Measurements from ENCODE around the gene ZNF324B.
A peak's percentile ranks its signal among the peaks of the same experiment; 100 is the strongest.

ZNF324B gene

GRCh38 chr19:58499021-58499927 lies 47.9 kb downstream of the ZNF324B start (continued):
- TF ChIP-seq PRDM10 (tag by site-specific recombination; IDR thresholded peaks at IDR 0.05) (peak; percentile 41; the same call in 1 of the 2 replicates), ZNF350 (tag by site-specific recombination; IDR thresholded peaks at IDR 0.05) (no peak), ZNF449 (tag by site-specific recombination; IDR thresholded peaks at IDR 0.05) (0 out of 2 replicates have a peak, but pooled peaks have one; percentile 17), IKZF3 (tag by site-specific recombination; IDR thresholded peaks at IDR 0.05) (0 out of 2 replicates have a peak, but pooled peaks have one; percentile 57), ZNF837 (tag by site-specific recombination; IDR thresholded peaks at IDR 0.05) (no peak), KLF16 (tag by site-specific recombination; IDR thresholded peaks at IDR 0.05) (peak; percentile 92), ZFP37 (tag by site-specific recombination; IDR thresholded peaks at IDR 0.05) (peak; percentile 66; the same call in 1 of the 2 replicates), ZNF394 (tag by site-specific recombination; IDR thresholded peaks at IDR 0.05; ENCODE audit: borderline replicate concordance) (no peak), ZNF473 (tag by site-specific recombination; IDR thresholded peaks at IDR 0.05) (no peak), ZNF670 (tag by site-specific recombination; IDR thresholded peaks at IDR 0.05; ENCODE audit: low read depth) (no peak), ZNF37A (tag by site-specific recombination; IDR thresholded peaks at IDR 0.05) (no peak), ZNF157 (tag by site-specific recombination; IDR thresholded peaks at IDR 0.05) (no peak), ZNF184 (tag by site-specific recombination; IDR thresholded peaks at IDR 0.05) (no peak), ZBTB21 (tag by site-specific recombination; IDR thresholded peaks at IDR 0.05) (no peak), ZNF266 (tag by site-specific recombination; IDR thresholded peaks at IDR 0.05; ENCODE audit: low read depth) (no peak), BCL11A (tag by site-specific recombination; IDR thresholded peaks at IDR 0.05; ENCODE audit: low read depth) (no peak), SP2 (tag by site-specific recombination; IDR thresholded peaks at IDR 0.05) (peak; percentile 87), ZSCAN16 (tag by site-specific recombination; IDR thresholded peaks at IDR 0.05) (no peak), ZNF580 (tag by site-specific recombination; IDR thresholded peaks at IDR 0.05) (peak; percentile 100), SP7 (tag by site-specific recombination; IDR thresholded peaks at IDR 0.05) (peak; percentile 72), ZNF610 (tag by site-specific recombination; IDR thresholded peaks at IDR 0.05; ENCODE audit: borderline replicate concordance) (peak; percentile 71), ZNF10 (tag by site-specific recombination; IDR thresholded peaks at IDR 0.05) (no peak), ZNF16 (tag by site-specific recombination; IDR thresholded peaks at IDR 0.05; ENCODE audit: low read depth) (no peak), ZNF529 (tag by site-specific recombination; IDR thresholded peaks at IDR 0.05; ENCODE audit: insufficient replicate concordance) (no peak), ZBTB17 (tag by site-specific recombination; IDR thresholded peaks at IDR 0.05) (peak; percentile 80), ZNF174 (tag by site-specific recombination; IDR thresholded peaks at IDR 0.05) (no peak), ZNF280C (tag by site-specific recombination; IDR thresholded peaks at IDR 0.05) (no peak)
- TF ChIP-seq, protein P1, sequence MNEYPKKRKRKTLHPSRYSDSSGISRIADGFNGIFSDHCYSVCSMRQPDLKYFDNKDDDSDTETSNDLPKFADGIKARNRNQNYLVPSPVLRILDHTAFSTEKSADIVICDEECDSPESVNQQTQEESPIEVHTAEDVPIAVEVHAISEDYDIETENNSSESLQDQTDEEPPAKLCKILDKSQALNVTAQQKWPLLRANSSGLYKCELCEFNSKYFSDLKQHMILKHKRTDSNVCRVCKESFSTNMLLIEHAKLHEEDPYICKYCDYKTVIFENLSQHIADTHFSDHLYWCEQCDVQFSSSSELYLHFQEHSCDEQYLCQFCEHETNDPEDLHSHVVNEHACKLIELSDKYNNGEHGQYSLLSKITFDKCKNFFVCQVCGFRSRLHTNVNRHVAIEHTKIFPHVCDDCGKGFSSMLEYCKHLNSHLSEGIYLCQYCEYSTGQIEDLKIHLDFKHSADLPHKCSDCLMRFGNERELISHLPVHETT (tag by site-specific recombination; IDR thresholded peaks at IDR 0.05) = peak; percentile 54; the same call in 1 of the 2 replicates
- TF ChIP-seq, protein P2, sequence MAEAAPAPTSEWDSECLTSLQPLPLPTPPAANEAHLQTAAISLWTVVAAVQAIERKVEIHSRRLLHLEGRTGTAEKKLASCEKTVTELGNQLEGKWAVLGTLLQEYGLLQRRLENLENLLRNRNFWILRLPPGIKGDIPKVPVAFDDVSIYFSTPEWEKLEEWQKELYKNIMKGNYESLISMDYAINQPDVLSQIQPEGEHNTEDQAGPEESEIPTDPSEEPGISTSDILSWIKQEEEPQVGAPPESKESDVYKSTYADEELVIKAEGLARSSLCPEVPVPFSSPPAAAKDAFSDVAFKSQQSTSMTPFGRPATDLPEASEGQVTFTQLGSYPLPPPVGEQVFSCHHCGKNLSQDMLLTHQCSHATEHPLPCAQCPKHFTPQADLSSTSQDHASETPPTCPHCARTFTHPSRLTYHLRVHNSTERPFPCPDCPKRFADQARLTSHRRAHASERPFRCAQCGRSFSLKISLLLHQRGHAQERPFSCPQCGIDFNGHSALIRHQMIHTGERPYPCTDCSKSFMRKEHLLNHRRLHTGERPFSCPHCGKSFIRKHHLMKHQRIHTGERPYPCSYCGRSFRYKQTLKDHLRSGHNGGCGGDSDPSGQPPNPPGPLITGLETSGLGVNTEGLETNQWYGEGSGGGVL (tag by site-specific recombination; IDR thresholded peaks at IDR 0.05) = no peak

All from HEK293 (cell line).